ENCODE results near the gene RAB33A.

DNA sequence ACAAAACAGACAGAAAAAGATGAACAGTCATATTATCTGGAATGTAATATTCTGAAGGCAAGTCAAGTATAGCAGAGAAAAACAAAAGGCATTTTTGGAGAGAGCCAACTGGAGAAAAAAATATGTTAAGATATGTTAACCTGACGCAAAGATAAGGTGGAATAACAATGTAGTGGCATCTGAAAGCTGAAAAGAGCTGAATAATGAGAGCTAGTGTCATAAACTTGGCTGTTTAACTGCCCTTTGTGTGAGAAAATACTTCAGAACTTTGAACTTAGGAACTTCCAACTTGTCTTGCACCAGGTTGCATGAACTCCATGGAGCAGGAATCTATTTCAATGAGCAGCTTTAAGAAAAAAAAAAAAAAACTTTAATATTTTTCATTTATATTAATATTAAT lies 32.9 kb downstream of the RAB33A start:
- TF ChIP-seq, protein P1, sequence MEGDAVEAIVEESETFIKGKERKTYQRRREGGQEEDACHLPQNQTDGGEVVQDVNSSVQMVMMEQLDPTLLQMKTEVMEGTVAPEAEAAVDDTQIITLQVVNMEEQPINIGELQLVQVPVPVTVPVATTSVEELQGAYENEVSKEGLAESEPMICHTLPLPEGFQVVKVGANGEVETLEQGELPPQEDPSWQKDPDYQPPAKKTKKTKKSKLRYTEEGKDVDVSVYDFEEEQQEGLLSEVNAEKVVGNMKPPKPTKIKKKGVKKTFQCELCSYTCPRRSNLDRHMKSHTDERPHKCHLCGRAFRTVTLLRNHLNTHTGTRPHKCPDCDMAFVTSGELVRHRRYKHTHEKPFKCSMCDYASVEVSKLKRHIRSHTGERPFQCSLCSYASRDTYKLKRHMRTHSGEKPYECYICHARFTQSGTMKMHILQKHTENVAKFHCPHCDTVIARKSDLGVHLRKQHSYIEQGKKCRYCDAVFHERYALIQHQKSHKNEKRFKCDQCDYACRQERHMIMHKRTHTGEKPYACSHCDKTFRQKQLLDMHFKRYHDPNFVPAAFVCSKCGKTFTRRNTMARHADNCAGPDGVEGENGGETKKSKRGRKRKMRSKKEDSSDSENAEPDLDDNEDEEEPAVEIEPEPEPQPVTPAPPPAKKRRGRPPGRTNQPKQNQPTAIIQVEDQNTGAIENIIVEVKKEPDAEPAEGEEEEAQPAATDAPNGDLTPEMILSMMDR (IDR thresholded peaks at IDR 0.05) = no peak
- no peak for TF ChIP-seq POLR2A (IDR thresholded peaks at IDR 0.05)
